Hematopoietic multipotent progenitor cell treated with erythropoietin and hydrocortisone succinate and interleukin-3 and kit ligand, for 17 days (in vitro differentiated cells): Measurements from ENCODE around the gene PFKFB4.
A peak's percentile ranks its signal among the peaks of the same experiment; 100 is the strongest.
"Not testable (repeated sequence)": the region's sequence is repeated elsewhere in the genome, so short reads cannot be mapped to it uniquely, and the experiment has no call there.

Experiments
- DNase-seq: peaks from one replicate; pipeline ENCODE4 v3.0.0-alpha.2; 2015; ENCODE audit warnings: low spot score

The PFKFB4 gene

DNA sequence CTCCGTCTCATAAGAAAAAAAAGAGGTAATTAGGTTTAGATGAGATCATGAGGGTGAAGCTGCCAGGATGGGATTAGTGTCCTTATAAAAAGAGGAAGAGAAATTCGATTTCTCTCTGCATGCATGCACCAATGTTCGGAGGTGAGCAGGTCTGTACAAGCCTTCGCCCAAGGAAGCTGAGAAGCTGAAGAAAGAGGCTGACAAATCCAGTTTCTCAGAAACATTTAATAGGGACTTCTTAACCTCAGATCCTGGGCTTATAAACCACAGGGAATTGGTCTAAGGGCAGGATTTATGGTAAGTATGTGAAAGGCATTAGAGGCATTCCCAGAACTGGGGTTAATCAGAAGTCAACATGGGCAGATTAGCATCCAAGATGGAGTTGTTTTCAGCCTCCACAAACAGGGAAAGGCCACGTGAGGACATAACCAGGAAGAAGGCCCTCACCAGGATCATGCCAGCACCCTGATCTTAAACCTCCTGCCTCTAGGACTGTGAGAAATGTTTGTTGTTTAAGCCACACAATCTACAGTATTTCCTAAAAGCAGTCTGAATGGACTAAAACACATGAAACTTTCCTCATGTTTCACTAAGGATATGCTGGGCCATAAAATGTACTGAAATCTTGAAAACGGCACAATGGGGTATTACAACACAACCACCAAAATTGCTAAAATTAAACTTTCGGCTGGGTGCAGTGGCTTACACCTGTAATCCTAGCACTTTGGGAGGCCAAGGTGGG lies 64.0 kb downstream of the PFKFB4 start:
- no peak for DNase-seq

DNA sequence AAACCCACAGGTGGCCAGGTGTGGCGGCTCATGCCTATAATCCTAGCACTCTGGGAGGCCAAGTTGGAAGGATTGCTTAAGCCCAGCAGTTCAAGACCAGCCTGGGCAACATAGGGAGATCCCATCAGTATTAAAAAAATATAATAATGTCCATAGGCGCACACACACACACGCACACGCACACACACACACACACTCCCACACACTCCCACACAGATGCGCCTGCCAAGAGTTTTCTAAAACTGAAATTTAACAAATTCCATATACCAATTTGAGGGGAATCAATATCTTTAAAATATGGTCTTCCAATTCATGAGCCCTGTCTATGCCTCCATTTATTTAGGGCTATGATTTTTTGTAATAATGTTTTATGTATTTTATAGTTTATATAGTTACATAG lies 69.7 kb downstream of the PFKFB4 start:
- DNase-seq: no peak

DNA sequence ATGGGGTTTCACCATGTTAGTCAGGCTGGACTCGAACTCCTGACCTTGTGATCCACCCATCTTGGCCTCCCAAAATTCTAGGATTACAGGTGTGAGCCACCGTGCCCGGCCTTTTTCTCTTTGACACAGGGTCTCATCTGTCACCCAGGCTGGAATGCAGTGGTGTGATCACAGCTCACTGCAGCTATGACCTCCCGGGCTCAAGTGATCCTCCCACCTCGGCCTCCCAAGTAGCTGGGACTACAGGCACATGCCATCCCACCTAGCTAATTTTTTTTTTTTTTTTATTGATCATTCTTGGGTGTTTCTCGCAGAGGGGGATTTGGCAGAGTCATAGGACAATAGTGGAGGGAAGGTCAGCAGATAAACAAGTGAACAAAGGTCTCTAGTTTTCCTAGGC lies 73.8 kb downstream of the PFKFB4 start:
- DNase-seq: not testable (repeated sequence)

DNA sequence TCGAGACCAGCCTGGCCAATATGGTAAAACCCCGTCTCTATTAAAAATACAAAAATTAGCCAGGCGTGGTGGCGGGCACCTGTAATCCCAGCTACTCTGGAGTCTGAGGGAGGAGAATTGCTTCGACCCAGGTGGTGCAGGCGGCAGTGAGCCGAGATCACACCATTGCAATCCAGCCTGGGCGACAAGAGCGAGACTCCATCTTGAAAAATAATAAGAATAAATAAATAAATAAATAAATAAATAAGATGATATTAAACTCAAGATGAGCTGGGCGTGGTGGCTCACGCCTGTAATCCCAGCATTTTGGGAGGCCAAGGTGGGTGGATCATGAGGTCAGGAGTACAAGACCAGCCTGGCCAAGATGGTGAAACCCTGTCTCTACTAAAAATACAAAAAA lies 75.7 kb downstream of the PFKFB4 start:
- not testable (repeated sequence) for DNase-seq

DNA sequence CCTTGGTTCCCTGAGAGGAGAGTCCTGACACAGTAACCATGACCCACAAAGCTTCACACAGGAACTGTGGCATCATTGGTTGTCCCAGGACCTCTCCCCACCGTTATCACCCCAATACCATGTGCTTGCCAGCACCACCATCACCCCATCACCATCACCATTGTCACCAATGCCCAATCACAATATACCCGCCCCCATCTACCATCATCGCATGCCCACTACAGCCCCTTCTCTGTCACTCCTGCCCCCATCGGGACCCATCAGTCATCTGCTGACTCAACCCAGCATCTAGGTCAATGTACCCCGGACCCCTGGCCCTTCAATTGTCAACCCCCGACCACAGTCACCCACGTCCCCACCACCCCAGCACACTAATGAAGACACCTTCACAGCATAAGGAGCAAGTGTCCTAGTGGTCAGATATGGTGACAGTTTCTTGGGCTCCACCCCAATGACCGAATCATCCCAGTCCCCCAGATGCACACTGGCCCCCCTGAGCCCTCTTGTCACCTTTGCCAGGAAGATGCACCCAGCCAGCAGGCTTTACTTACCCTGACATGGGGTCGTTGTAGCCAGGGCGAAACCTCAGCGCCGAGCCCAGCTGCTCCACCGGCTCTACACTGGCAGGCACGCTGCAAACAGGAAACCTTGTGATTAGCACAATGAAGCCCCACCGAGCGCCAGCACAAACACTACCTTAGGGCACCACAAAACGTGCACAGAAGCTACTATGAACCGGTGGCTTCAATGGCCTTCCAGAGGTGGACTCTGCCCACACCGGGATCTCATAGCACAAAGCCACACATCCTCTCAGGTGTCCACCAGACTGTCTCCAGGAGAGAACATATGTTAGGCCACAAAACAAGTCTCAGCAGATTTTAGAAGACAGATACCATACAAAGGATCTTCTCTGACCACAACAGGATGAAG lies 77.7 kb downstream of the PFKFB4 start:
- DNase-seq: no peak

DNA sequence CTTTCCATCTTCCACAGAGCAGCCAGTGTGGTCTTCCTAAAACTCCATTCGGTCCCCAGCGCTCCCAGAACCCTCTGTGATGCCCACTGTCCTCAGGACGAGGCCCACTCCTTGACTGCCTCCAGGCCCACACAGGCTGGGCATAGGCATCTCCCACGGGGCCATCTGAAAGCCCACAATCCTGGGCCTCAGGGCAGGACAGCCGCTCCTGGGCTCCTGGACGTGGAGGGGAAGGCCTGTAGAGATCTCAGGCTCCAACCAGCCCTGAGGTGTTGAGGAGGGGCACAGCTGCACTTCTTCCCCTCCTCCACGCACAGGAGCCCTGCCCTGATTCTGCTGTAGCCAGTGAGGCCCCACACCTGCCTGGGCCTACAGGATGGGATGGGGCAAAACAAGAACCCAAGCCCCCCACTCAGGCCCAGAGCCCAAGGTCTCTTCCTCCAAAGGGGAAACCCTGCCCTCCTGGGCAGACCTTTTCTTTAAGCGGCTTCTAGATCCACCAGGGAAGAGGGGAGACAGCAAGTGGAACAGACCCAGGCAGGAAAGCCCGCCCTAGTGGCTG lies 78.6 kb downstream of the PFKFB4 start:
- no peak for DNase-seq

DNA sequence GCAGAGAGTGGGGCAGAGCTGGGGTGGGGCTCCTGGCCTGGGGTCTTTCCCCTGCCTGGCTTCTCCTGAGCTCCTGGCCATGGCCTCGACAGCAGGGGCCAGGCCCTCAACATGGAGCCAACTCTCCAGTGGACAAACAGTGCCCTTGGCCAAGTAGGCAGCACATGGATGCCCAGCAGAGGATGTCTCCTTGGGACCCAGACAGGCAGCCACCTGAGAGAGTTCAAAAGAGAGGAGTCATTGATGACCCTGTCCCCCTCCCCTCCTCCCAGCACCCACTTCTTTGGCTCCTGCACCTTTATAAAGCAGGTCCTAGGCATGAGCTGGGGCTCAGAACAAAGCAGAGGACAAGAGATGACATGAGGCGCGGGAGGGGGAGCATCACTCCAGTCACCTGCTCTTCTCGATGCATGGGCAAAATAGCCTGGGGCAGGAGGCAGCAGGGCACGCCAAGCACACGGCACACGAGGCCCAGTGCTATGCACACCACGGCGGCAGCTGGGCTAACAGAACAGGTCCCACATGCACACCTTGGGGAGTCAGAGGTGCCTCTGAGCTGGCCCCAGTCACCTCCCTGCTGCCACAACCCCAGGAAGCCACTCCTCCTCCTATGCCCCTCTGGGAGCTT lies 80.1 kb downstream of the PFKFB4 start:
- no peak for DNase-seq

DNA sequence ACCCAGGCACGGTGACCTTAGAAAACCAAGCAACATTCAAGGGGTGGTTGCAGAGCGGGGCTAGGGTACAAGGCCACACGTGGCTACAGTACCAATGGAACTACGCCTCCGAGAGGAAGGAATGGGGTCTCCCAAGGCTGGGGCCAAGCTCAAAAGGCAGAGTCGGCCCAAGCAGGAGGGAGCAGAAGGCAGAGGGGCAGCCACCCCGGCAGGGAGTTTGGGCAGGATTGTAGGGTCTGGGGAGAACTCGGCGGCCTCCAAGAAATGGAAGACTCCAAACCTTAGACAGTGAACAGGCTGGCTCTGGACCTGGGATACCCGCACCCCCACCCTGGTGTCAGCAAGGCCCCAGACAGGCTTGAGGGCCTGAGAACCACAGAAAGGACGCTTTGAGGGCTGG lies 81.4 kb downstream of the PFKFB4 start:
- no peak for DNase-seq

DNA sequence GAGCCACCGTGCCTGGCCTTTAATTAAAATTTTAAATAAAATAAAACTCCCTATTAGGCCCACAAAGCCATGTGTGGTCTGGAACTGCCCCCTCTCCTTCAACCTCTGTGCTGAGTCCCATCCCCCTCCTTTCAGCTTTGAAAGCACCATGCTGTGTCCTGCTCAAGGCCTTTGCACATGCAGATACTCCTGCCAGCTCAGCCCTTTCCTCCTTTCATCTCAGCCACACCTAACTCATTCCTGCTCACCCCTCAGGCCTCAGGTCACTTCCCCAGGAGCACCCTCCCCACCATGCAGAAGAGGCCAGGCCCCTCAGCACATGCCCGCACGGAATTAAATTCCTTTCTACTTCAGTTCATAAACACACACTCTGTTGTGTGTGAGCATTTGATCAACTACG lies 82.0 kb downstream of the PFKFB4 start:
- no peak for DNase-seq

DNA sequence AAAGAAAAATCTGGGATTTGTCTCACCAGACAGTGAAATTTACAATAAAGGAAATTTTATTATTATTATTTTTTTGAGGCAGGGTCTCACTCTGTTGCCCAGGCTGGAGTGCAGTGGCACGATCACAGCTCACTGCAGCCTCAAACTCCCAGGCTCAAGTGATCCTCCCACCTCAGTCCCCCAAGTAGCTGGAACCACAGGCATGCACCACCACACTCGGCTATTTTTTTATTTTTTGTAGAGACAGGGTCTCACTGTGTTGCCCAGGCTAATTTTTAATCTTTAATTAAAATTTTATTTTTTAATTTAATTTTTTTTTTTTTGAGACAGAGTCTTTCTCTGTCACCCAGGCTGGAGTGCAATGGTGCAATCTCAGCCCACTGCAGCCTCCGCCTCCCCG lies 82.6 kb downstream of the PFKFB4 start:
- DNase-seq: not testable (repeated sequence)

DNA sequence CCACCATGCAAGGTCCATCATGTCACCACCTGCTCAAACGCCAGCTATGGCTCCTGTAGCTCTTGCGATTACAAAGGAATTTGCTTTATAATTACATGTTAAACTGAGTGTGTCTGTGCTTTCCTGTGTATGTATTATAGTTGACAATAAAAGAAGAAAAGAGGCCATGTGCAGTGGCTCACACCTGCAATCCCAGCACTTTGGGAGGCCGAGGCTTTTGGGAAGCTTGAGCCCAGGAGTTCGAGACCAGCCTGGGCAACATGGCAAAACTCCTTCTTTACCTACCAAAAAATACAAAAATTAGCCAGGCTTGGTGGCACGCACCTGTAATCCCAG lies 83.0 kb downstream of the PFKFB4 start:
- DNase-seq: no peak

DNA sequence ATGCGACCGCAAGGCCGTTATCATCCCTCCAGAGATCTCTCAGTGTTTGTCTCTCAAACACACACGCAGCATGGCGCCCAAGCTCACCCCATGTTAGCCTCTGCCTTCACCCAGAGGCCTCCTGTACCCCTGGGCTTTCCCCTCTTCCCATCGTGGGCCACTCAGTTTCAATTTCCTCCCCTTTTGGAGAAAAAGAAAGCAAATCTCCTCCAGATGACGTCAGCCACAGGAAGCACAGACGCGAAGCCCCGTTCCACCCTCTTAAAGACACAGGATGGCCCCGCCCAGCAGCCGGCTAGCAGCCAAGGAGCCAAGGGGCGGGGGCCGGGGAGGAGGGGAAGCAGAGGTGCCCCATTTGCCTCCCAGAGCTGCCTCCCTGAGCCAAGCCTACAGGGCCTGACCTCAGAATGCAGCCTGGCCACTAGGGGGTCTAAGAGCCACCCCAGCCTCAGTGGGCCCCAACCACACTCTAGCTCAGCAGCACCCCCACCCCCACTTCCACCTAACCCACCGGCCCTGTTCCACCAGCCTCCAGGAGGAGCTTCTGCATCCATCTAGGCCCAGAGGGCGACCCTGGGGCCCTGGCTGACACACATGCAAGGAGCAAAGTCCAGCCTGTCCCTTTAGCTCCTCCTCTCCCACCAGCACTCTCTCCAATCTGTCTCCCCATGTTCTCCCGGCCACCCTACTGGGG lies 83.5 kb downstream of the PFKFB4 start:
- peak; percentile 96 for DNase-seq

DNA sequence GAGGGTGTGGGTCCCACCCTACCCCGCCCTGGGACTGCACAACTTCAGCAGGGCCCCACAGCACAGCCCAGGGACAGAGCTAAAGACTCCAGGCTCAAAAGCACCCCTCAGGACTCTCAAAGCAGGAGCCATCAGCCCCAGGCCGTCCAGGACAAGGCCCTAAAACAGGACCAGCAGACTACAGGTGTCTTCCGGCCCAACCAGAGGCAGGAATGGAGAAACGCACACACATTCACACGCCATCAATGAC lies 84.0 kb downstream of the PFKFB4 start:
- DNase-seq: no peak

DNA sequence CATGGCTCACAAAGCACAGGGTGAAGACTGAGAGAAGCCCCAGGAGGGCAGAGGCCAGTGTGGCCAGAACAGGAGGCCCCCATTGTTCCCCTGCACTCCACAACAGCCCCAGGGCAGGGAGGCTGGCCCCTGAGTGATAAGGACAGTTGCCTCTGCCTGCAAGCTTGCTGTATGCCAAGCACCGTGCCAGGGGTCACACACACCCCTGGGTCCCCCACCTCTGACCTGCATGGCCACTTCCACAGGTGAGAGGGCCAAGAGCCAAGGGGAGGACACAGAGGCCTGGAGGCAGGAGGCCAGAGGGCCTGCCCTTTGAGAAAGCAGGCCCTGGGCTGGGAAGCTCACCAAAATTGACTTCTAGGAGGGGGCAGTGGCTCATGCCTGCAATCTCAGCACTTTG lies 86.3 kb downstream of the PFKFB4 start:
- no peak for DNase-seq

DNA sequence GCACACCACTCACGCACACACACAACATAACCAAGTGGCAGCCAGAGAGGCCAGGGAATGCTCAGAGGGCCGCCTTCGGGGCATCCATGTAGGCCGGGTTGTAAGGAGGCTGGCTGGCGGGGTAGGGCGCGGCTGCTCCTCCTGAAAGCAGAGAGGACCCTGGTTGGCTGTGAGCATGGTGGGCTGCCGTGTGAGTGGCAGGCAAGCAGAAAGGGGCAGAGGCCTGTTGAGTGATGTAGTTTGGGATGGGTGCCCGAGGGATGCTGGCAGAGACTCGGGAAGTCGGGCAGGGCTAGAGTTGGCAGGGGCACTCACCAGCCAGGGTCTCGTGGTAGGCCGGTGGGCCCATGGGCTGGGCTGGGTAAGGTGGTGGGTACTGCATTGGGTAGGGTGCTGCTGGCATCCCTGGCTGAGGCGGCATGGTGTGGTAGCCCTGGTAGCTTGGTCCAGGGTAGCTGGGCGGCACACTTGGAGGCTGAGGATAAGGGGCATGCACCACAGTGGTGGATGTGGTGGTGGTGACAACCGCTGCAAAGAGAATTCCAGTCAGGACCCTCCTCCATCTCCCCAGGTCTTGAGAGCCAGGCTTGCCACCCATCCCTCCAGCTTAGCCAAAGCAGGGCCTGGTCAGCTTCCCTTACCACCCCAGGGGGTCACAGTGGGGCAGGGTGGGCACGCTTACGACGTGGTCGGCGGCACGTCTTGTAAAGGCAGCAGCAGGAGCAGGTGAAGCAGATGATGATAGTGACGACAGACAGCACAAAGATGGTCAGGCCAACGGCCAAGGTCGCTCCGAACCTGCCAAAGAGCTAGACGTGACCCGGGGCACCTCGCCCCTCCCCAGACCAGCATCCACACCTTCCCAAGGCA lies 87.3 kb downstream of the PFKFB4 start:
- no peak for DNase-seq

DNA sequence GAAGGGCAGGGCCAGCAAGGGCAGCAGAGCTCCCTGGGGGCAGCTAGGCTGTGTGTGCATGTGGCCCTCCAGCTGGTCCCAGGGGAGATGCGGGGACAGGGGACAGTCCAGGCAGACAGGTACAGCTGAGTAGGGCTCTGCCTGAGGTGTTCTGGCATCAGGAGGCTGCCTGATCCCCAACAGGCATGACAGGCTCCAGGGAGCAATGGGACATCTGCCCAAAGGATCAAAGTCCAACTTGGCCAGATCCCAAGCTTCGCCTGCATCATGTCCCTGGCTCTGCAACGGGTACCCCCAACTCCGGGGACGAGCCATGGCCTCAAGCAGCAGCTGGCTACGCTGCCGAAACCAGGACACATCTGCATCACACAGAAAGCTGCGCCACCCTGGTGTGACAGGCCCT lies 88.3 kb downstream of the PFKFB4 start:
- no peak for DNase-seq
